CD4-positive, alpha-beta T cell treated with Interleukin-17A for 4 hours (primary cell): Measurements from ENCODE around the gene TUBA4A.

Experiments
- DNase-seq: peaks from one replicate; pipeline ENCODE4 v3.0.0-alpha.2; 2020; ENCODE audit warnings: mixed read lengths

Gene TUBA4A

DNA sequence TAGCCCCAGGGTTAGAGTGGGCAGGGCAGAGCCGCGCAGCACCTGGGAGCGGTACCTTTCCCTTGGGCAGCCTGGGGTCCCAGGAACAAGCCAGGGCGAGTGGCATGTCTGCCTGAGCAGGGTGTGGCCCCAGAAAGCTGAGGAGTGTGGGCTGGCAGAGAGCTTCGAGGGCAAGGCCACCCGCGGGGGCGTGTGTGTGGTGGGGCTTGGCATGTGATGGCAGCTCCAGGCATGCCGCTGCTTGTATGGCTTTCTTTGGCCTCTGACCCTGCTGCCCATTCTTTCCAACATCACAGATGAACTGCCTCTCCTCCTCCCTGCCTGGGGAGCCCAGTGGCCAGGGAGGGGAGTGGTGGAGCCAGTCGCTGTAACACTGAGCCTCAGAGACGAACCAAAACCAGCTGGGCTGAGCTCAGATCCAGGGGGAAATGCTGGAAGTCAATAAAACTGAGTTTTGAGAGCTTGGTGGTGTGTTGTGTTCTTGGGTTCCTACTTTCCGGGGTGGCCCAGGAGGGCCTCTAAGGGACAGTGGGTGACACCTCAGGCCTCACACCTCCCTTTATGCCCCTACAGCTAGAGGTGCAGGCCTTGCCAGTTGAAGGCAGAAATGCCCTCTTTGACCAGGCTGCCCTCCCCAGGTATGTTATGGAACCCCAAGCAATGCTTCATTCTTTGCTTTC, 32.9 kb upstream of the TUBA4A start:
- DNase-seq: no peak

DNA sequence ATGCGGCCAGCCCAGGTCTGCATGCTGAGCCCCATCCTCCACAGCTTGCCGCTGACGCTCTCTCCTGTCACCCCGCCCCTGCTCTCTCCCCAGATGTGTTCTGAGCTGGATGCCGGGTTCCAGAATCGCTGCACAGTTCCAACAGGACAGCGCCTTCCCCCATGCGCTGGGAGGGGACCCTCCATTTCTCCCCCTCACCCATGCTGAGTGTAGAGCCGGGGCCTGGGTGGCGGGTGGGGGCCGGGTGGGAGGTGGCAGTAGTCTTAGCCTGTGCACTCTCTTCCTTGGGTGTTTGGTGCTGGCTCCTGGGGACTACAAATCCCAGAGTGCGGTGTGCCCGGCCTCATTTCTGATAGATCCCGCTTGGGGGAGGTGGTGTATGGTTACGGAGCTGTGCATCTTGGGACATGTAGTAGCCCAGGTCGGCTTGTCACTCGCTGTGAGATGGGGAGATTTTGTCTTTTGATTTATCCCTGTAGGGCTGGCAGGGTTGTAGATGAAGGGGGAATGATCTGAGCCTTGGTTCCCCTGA, 32.2 kb upstream of the TUBA4A start:
- no peak for DNase-seq

DNA sequence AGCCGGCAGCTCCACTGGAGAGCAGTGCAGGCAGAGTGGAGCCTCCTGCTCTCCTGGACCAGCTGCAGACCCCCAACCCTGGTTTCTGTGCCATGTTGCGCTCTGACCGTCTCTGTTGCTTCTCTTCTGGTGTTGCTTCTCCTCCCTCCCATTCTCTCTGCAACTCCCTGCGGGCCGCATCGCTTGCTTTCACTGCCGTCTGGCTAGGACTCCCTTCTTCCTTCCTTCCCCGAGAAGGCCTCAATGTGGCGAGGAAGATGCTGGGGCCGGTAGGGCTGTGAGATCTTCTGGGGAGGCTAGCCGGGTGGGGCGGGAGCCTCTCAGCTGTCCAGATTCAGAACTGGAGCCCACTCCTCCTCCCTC, 31.6 kb upstream of the TUBA4A start:
- no peak for DNase-seq

DNA sequence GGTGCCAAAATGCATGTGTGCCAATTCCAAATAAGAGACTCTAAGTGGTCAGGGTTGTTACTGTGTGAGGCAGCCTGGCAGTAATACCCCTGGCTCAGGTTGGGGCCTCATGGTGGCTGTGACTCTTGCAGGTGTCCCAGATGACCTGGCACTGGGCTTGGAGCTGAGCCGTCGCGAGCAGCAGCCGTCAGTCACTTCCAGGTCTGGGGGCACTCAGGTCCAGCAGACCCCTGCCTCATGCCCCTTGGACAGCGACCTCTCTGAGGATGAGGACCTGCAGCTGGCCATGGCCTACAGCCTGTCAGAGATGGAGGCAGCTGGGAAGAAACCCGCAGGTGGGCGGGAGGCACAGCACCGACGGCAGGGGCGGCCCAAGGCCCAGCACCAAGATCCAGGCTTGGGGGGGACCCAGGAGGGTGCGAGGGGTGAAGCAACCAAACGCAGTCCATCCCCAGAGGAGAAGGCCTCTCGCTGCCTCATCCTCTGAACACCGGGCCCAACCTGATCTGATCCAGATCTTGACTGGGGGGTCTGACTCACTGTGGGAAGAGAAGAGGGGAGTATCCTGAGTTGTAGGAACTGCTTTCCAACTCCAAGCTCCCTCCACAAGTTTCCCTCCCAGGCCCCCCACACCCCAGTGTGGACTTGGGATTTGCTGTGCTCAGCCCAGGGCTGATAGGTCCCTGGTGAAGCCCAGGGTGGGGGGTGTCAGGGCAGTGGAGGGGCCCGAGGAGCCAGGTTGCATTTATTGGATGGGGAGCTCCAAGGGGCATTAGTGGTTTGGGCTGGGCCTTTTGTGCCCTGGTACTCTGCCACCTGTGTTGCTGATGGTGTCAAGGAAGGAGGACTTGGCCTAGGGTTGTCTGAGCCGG, 31.0 kb upstream of the TUBA4A start:
- no peak for DNase-seq

DNA sequence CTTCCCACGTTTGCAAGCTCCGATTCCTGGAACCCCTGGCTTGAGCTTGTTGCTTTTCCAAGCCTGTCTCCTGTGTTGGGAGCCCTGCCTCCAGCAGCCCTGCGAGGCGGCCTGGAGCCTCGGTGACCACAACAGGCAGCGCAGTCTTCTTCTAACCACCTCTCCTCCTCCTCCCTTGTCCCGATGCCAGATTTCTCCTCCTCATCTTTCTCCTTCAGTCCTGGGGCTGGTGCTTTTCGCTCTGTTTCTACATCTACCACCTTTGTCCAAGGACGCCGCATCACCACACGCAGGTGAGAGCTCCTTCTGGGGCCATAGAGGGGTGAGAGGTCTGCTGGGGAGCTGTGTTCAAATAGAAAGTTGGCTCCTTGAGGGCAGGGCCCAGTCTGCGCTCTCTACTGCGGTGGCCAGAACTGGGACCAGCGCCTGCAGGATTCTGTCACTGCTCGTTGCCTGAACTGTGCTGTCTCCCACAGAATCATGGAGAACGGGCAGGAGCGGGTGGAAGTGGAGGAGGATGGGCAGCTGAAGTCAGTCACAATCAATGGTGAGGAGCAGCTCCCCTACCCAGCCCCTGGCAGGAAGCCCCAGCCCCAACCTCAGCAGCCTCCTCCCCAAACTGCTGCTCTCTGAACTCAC, 29.3 kb upstream of the TUBA4A start:
- no peak for DNase-seq

DNA sequence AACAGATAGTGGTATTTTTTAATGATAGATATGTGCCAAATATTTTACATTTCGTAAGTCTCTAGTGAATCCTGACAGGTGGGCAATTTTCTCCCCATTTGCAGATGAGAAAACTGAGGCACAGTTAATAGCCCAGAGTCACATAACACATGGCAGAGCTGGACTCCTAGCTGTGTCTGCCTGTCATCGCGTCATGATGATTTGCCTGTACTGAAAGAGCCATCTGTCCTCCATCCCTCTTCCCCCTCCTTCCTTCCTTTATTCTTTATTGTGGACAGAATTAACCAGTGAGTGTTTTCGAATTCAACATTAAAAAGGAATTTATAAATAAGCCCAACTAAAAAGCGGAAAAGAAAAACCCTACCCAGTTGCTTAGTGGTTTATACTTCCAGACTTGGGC, 28.7 kb upstream of the TUBA4A start:
- no peak for DNase-seq

DNA sequence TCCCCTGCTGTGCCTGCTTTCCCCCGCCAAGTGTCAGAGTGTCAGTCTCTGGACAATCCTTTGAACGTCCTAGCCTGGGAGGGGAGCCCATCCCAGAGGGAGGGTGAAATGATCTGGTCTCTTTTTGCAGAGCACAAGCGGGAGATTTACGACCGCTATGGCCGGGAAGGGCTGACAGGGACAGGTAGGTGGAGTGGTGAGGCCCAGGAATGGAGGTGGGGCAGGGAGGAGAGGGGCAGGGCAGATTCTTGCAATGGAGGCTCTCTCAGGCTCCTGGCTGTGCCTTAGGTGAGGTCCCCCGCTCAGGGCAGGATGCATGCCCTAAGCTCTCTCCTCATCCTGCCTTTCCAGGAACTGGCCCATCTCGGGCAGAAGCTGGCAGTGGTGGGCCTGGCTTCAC, 27.9 kb upstream of the TUBA4A start:
- no peak for DNase-seq

DNA sequence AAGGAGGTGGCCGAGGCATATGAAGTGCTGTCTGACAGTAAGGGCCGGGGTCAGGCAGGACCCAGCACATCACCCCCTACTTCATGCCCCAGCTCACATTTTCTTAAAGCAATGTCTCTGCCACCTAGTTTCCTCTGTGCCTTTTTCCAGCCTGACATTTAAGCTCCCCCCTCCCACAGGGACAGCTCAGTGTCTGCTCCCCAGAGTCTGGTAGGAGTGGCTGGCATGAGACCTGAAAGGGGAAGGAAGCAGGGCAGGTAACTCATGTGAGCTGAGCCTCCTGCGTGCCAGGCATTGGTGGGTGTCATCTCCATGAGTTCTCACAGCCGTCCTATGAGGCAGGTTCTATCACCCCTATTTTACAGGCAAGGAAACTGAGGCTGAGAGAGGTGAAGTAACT, 26.9 kb upstream of the TUBA4A start:
- no peak for DNase-seq

DNA sequence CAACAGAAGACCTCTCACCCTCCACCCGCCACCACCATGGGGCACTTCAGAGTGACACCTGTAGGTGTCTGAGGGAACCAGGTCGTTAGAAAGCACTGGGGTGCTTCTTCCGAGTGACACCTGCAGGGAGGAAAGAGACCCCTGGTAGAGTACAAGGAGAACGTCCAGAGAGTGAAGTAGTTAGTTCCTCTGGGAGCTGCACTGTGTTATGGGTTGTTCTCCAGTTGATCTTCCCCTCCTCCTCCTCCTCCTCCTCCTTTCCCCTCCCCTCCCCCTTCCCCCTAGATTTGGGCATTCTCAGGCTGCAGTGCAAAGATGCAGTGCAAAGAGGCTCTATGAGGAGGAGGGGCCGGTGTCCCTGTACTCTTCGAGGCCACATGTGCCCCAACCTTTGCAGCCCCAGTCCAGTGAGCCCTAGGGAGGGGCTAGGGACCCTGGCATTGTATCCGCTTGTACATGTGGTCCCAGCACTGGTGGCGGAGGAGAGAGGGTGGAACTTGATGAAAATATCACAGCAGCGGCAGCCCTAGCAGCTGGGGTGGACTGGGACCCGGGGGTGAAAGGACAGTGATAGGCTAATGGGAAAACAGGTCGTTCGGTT, 26.3 kb upstream of the TUBA4A start:
- DNase-seq: no peak

DNA sequence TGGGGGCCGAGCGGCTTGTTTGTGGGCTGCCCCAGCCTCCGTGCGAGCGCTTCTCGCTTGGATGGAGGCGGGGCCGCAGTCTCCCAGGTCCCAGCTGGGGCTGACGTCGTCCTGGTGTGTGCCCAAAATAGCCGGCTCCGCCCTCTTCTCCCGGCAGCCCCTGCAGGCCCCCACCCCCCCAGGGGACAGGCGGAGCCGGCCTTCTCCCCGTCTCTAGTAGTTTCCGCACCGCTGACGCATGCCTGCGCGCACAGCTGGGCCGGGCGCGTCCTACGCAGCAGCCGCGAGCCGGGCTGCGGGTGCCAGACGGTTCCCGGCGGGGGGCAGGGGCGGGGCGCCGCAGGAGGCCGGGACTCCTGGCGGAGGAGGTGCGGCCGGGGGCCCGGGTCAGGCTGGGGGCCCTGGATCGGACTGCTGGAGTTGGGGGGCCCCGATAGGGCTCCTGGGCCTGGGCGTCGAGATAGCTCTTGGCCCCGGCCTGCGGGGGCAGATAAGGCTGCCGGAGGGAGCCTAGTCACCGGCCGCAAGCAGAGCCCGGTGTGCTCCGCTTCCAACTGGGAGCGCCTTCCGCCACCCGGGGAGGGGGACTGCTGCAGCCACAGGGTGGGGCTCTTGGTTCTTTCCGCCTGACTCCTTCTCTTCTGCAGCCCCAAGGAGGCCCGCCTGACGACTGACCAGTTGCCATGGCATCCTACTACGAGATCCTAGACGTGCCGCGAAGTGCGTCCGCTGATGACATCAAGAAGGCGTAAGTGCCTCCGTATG, 25.6 kb upstream of the TUBA4A start, which contains the start of gene DNAJB2:
DNAJB2 (plus strand) TSS at position 216 of the 765 bp plus-strand sequence; CDS start at position 684, 468 bp downstream.
- peak; percentile 99 for DNase-seq

DNA sequence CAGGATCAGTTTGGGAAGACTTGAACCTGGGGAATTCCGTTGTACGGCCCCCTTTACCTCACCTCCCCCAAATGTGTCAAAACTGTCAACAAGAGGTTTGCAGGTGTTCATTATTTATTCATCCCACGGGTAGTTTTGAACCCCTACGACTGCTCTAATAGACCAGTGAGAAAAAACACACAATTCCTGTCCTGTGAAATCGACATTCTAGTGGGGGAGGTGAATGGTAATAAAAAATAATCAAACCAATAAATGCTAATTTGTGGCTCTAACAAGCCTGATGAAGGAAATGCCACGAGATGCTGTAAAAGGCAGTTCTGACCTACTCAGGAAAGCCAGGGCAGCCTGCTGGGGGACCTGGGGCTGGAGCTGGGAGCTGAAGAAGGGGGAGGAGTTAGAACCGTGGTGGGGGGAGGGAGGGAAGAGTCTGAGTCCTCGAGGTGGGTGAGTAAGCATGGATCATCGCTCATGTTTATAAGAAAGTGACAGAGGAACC, 25.0 kb upstream of the TUBA4A start:
- no peak for DNase-seq

DNA sequence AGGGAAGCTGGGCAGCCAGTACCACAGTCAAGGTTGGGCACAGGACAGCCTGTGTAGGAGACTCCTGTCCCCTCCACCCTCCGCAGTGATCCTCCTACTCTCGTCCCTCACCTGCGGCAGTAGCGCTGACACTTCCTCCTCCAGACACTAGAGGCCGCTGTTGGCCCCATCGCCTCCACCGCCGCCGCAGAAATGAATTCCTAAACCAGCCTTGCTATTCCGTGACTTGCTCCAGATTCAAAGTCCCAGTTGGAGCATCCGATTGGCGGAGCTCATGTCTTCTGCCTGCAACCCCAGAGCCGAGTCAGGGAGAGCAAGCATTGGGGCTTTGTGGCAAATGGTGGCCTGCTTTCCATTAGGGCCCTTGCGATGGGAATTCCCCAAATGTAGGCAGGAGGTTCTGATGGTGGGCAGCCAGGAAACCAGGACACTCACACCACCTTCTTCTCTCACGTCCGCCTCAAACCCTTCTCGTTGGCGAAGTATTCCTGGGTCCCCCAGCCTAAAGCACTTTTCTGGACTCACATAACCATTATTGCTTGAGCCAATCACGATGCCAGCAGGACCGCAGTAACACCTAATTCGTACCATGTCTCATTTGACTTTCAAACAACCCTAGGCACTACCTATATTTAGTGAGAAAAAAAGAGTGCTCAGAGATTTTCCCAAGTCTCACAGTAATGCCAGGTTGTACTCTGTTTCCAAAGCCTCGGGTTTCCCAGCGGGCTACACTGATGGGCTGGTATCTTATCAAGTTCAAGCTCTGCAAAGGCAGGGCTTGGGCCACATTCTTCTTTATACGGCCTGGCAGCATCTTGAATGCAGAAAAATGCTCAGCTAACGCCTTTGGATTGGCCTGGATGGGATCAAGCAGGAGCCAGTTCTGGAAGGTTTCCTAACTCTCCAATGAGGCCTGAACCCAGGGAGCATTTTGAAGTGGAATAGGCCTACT, 24.3 kb upstream of the TUBA4A start:
- DNase-seq: peak; percentile 82

DNA sequence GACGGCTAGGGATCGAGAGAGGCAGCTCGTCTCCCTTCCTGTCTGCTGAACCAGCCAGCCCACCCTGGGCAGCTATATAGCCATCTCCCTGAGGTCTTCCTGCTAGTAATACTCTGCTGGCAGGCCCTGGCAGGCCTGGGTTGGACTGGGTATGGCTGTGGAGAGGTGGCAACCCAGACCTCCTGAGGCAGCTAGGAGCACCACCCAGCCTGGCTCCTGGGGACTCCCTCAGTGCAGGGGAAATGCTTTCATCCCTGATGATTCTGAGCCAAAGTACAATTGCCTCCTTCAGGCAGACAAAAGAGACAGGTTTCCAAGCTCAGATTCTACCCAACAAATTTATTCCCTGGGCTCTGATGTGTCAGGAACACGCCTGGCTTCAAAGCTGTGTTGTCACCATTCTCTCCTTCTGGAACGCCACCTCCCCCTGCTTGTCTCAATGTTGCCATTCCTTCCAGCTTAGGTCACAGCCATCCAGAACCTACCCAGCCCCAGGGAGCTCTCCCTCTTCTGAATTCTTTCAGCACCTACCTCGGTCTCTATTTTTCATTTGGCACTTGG, 20.7 kb upstream of the TUBA4A start:
- no peak for DNase-seq

DNA sequence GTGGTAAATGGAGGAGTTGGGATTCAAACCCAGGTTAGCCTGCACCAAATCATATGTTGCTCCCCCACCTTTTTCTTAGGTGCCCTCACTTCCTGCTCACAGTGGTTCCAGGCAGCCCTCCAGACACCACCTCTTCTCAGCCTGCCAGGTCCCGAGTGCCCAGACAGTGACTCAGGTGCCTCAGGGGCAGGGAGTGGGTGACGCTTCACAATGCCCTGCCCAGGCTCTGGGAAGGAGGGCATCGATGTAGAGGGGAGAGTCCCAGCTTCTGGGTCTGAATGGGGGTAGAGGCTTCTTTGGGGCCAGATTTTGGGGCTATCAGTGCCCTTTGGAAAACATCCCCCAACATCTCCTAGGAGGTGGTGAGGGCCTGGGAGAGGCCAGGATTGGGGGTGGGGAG, 20.2 kb upstream of the TUBA4A start:
- DNase-seq: no peak

DNA sequence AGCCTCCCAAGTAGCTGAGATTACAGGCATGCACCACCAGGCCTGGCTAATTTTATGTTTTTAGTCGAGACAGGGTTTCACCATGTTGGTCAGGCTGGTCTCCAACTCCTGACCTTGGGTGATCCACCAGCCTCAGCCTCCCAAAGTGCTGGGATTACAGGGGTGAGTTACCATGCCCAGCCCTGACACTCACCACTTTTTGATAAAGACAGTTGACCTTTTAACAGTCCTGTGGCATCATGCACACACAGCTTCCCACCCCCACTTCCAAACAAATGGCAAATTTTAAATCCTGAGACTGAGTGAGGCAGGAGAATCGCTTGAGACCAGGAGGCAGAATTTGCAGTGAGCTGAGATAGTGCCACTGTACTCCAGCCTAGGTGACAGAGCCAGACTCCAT, 19.3 kb upstream of the TUBA4A start:
- no peak for DNase-seq

DNA sequence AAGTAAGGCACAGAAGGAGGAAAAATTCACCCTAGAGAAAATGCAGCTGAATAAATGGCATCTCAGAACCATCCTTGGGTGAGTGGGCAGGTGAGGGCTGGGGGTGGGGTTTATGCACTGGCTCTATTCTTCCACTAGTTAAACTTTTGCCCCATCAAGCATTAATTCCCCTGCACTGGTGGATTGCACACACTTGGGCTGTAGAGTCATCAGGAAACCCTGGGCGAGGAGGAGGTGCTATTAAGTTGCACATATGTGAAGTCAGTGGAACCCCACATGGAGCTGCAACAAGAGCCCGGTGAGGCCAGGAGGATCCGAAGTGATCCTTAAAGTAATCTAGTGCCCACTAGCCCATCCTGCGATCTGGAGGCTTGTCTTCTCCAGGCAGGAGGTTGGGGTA, 18.6 kb upstream of the TUBA4A start:
- no peak for DNase-seq

DNA sequence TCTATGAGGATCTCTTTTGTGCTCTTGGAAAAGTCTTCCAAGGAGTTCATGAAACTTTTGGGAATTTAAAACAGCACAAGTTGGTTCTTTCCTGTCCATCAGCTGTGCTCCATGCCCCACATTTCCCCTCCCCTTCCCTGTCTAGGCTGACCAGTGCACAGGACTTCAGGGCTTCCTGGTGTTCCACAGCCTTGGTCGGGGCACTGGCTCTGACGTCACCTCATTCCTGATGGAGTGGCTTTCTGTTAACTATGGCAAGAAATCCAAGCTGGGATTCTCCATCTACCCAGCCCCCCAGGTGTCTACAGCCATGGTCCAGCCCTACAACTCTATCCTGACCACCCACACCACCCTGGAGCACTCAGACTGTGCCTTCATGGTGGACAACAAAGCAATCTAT, 17.3 kb upstream of the TUBA4A start:
- no peak for DNase-seq

DNA sequence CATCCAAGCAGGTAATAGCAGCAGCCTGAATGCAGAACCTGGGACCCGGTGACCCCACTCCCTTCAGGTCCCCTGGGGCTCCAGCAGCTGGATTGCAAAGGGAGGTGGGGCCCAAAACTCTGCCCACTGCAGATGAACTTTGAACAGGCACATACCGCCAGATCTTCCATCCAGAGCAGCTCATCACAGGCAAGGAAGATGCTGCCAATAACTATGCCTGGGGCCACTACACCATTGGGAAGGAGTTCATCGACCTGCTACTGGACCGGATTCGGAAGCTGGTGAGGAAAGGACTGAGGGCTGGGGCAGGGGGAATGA, 16.3 kb upstream of the TUBA4A start:
- DNase-seq: no peak

DNA sequence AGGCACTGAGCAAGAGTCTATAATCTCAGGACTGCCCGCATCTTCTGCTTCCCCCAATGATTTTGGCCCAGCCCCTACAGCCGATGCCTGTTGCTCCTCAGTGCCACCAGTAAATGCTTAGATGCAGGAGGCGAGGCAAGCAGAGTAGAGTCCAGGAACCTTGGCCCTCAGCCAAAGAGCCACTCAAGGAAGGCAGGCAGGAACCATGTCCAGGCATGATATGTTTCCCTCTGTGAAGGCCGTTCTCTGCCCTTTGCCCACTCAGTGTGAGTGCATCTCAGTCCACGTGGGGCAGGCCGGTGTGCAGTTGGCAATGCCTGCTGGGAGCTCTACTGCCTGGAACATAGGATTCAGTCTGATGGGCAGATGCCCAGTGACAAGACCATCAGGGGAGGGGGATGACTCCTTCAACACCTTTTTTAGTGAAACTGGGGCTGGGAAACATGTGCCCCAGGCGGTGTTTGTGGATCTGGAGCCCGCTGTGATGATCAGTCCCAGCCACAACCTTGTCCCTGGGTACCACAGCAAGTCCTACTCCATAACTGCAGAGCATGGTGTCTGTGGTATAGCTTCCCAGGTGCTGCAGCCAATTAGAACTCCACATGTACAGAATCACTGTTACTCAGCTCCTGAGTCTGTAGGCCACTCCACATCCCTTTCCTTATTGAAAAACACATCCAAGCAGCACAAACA, 15.8 kb upstream of the TUBA4A start:
- DNase-seq: no peak

DNA sequence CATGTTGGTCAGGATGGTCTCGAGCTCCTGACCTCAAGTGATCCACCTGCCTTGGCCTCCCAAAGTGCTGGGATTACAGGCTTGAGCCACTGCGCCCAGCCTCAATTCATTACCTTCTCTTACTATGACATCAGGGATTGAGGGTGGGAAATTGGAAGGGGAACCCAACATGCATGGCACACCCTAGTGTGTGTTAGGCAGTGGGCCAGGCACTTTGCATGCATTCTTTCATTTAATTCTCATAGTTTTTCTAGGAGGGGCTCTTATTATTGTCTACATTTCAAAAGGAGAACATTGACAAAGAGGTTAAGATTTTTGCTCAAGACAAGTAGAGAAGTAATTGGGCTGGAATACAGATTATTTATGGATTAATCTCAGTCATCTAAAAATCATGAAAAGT, 14.6 kb upstream of the TUBA4A start:
- DNase-seq: no peak
